Trophoblast cell (in vitro differentiated cells and primary cell): ENCODE measurements around the gene SMIM45.

Experiments
- DNase-seq, 2 donors: peaks; one replicate each; pipeline ENCODE4 v3.0.0-alpha.2; 2016
- H2AFZ ChIP-seq: 2 replicates; pipeline ENCODE4 v1.6.1; 2013; ENCODE audit warnings: low read length, moderate library complexity, mild to moderate bottlenecking; ENCODE audit not compliant: insufficient read depth, poor library complexity
- H2AK5ac ChIP-seq: 2 replicates; pipeline ENCODE4 v1.6.1; 2013; ENCODE audit warnings: mild to moderate bottlenecking, low read length
- H2BK120ac ChIP-seq: 2 replicates; pipeline ENCODE4 v1.6.1; 2013; ENCODE audit warnings: low read length, mild to moderate bottlenecking, moderate library complexity; ENCODE audit not compliant: insufficient read depth, poor library complexity
- H2BK12ac ChIP-seq: 2 replicates; pipeline ENCODE4 v1.6.1; 2013; ENCODE audit warnings: mild to moderate bottlenecking, low read length, moderate library complexity
- H2BK5ac ChIP-seq: 2 replicates; pipeline ENCODE4 v1.6.1; 2013; ENCODE audit warnings: low read length, low read depth, moderate library complexity, mild to moderate bottlenecking; ENCODE audit not compliant: poor library complexity
- H3K14ac ChIP-seq: 2 replicates; pipeline ENCODE4 v1.6.1; 2013; ENCODE audit warnings: mild to moderate bottlenecking, low read length
- H3K18ac ChIP-seq: 2 replicates; pipeline ENCODE4 v1.6.1; 2013; ENCODE audit warnings: mild to moderate bottlenecking, low read length
- H3K23ac ChIP-seq: 2 replicates; pipeline ENCODE4 v1.6.1; 2013; ENCODE audit warnings: low read length
- H3K27ac ChIP-seq: 2 replicates; pipeline ENCODE4 v1.5.1; 2013; ENCODE audit warnings: low read depth, mild to moderate bottlenecking, inconsistent platforms, low read length, moderate library complexity
- H3K27me3 ChIP-seq: 2 replicates; pipeline ENCODE4 v1.6.1; 2013; ENCODE audit warnings: inconsistent platforms, mild to moderate bottlenecking, low read length, moderate library complexity; ENCODE audit not compliant: insufficient read depth
- H3K36me3 ChIP-seq, 2 experiments: 1 replicate in 1 of 2; 2 replicates in 1 of 2; pipeline ENCODE4 v1.6.1; 2013; ENCODE audit warnings: low read length in 2 of 2, mild to moderate bottlenecking in 2 of 2, moderate library complexity in 1 of 2; ENCODE audit not compliant: insufficient read depth in 2 of 2, control insufficient read depth in 1 of 2
- H3K4ac ChIP-seq: 2 replicates; pipeline ENCODE4 v1.6.1; 2013; ENCODE audit warnings: low read depth, mild to moderate bottlenecking, low read length, moderate library complexity
- H3K4me1 ChIP-seq, 2 experiments: 1 replicate in 1 of 2; 2 replicates in 1 of 2; pipeline ENCODE4 v1.6.1; 2013; ENCODE audit warnings: low read length in 2 of 2, mild to moderate bottlenecking in 2 of 2, moderate library complexity in 1 of 2; ENCODE audit not compliant: insufficient read depth in 2 of 2, control insufficient read depth in 1 of 2
- H3K4me2 ChIP-seq: 2 replicates; pipeline ENCODE4 v1.6.1; 2013; ENCODE audit warnings: inconsistent platforms, mild to moderate bottlenecking, low read length, moderate library complexity
- H3K4me3 ChIP-seq: 2 replicates; pipeline ENCODE4 v1.5.1; 2013; ENCODE audit warnings: mild to moderate bottlenecking, low read depth, low read length, inconsistent platforms
- H3K79me1 ChIP-seq: one replicate; pipeline ENCODE4 v1.6.1; 2013; ENCODE audit warnings: low read length
- H3K79me2 ChIP-seq: 2 replicates; pipeline ENCODE4 v1.6.1; 2013; ENCODE audit warnings: low read length, mild to moderate bottlenecking; ENCODE audit not compliant: control insufficient read depth, insufficient read depth, poor library complexity
- H3K9ac ChIP-seq: 2 replicates; pipeline ENCODE4 v1.6.1; 2013; ENCODE audit warnings: mild to moderate bottlenecking, low read length
- H3K9me3 ChIP-seq: 2 replicates; pipeline ENCODE4 v1.6.1; 2013; ENCODE audit warnings: low read depth, mild to moderate bottlenecking, control low read depth, inconsistent platforms, low read length; ENCODE audit not compliant: insufficient read depth
- H4K12ac ChIP-seq: 2 replicates; pipeline ENCODE4 v1.6.1; 2013; ENCODE audit warnings: low read depth, mild to moderate bottlenecking, low read length, moderate library complexity
- H4K8ac ChIP-seq: 2 replicates; pipeline ENCODE4 v1.6.1; 2013; ENCODE audit warnings: low read depth, mild to moderate bottlenecking, low read length, moderate library complexity
- H4K91ac ChIP-seq: one replicate; pipeline ENCODE4 v1.6.1; 2013; ENCODE audit warnings: low read depth, mild to moderate bottlenecking, low read length, moderate library complexity
- WGBS: extraction: QIAGEN DNeasy Blood & Tissue Kit; methylation state at CpG from one replicate; pipeline ENCODE4 v1.1.7; 2013; ENCODE audit warnings: missing lambda C conversion rate; ENCODE audit not compliant: insufficient read length, insufficient coverage; ENCODE audit errors: extremely low coverage; 5-methylcytosine and 5-hydroxymethylcytosine counted together

The SMIM45 gene

GRCh38 chr22:41966607-41967240 lies 14.8 kb downstream of the SMIM45 start:
- no peaks in the 10 kb centered on the region for H3K79me1 ChIP-seq
- no peaks in the 10 kb centered on the region for H3K9me3 ChIP-seq
- no peak overlapping the region for H2AK5ac ChIP-seq
- no peak overlapping the region for H3K14ac ChIP-seq
- H3K27ac ChIP-seq = no peak overlapping the region
- no peak overlapping the region for H3K18ac ChIP-seq
- H2BK12ac ChIP-seq = no peak overlapping the region
- H3K4ac ChIP-seq = no peak overlapping the region
- H3K36me3 ChIP-seq = no peaks in the 10 kb centered on the region
- no peak overlapping the region for H2AFZ ChIP-seq
- H3K4me2 ChIP-seq = no peak overlapping the region
- no peak overlapping the region for H4K8ac ChIP-seq
- no peak overlapping the region for H2BK120ac ChIP-seq
- H3K4me3 ChIP-seq = no peak overlapping the region
- H3K9ac ChIP-seq = no peak overlapping the region
- H2BK5ac ChIP-seq = no peak overlapping the region
- H3K4me1 ChIP-seq = peaks cover 0 to 3% of the 10 kb centered on the region in 2 experiments
- H4K12ac ChIP-seq = no peak overlapping the region
- H3K79me2 ChIP-seq = no peaks in the 10 kb centered on the region
- WGBS = no CpG with 5 or more reads among the region's 8 CpGs
- no peak overlapping the region for H4K91ac ChIP-seq
- peak; percentile 91 to 95 for DNase-seq
- no peak overlapping the region for H3K23ac ChIP-seq
- peaks cover 3% of the 10 kb centered on the region for H3K27me3 ChIP-seq

- Histone ChIP-seq H2AK5ac (no peak overlapping the region), H3K4me2 (no peak overlapping the region), H3K27ac (no peak overlapping the region), H4K8ac (no peak overlapping the region), H4K12ac (no peak overlapping the region), H2AFZ (no peak overlapping the region), H3K9me3 (no peaks in the 10 kb centered on the region), H3K4me3 (no peak overlapping the region), H3K79me2 (no peaks in the 10 kb centered on the region), H3K79me1 (no peaks in the 10 kb centered on the region), H4K91ac (no peak overlapping the region), H3K36me3 (no peaks in the 10 kb centered on the region), H2BK12ac (no peak overlapping the region), H3K4me1 (peaks cover 0 to 3% of the 10 kb centered on the region in 2 experiments), H3K4ac (no peak overlapping the region), H2BK5ac (no peak overlapping the region), H3K18ac (no peak overlapping the region), H3K23ac (no peak overlapping the region), H3K9ac (no peak overlapping the region), H3K14ac (no peak overlapping the region), H2BK120ac (no peak overlapping the region), H3K27me3 (peaks cover 3% of the 10 kb centered on the region)
- peak; percentile 42 to 55 for DNase-seq
- no CpG with 5 or more reads among the region's 9 CpGs for WGBS
Measured at GRCh38 chr22:41968601-41969000, 16.7 kb downstream of the SMIM45 start.

- no peak within 1 kb of the TSS for H3K4me3 ChIP-seq
- no peak within 1 kb of the TSS for H2BK5ac ChIP-seq
- no peaks in the 10 kb centered on the region for H3K9me3 ChIP-seq
- H2AK5ac ChIP-seq = no peak within 1 kb of the TSS
- H2BK12ac ChIP-seq = no peak within 1 kb of the TSS
- H3K36me3 ChIP-seq = no peaks in the 10 kb centered on the region
- H3K14ac ChIP-seq = no peak within 1 kb of the TSS
- no peak within 1 kb of the TSS for H3K18ac ChIP-seq
- no peaks in the 10 kb centered on the region for H3K4me1 ChIP-seq
- H3K27me3 ChIP-seq = no peaks in the 10 kb centered on the region
- no peak within 1 kb of the TSS for H4K12ac ChIP-seq
- H2BK120ac ChIP-seq = no peak within 1 kb of the TSS
- DNase-seq = no peak
- no CpG with 5 or more reads among the region's 8 CpGs for WGBS
- no peak within 1 kb of the TSS for H2AFZ ChIP-seq
- H3K27ac ChIP-seq = no peak within 1 kb of the TSS
- no peak within 1 kb of the TSS for H3K9ac ChIP-seq
- no peaks in the 10 kb centered on the region for H3K79me2 ChIP-seq
- no peak within 1 kb of the TSS for H4K8ac ChIP-seq
- no peak within 1 kb of the TSS for H4K91ac ChIP-seq
- no peak within 1 kb of the TSS for H3K23ac ChIP-seq
- no peaks in the 10 kb centered on the region for H3K79me1 ChIP-seq
- no peak within 1 kb of the TSS for H3K4me2 ChIP-seq
- no peak within 1 kb of the TSS for H3K4ac ChIP-seq
Measured at GRCh38 chr22:41969110-41969646, 17.2 kb downstream of the SMIM45 start, which contains the start of gene SEPTIN3. TSS of gene SEPTIN3 (plus strand) at chr22:41969443. CDS start at chr22:41971493, 2,050 bp downstream.

GRCh38 chr22:41970601-41971000 lies 18.7 kb downstream of the SMIM45 start:
- Histone ChIP-seq H3K4me1 (no peaks in the 10 kb centered on the region), H3K9ac (no peak overlapping the region), H3K36me3 (no peaks in the 10 kb centered on the region), H3K4me2 (no peak overlapping the region), H4K8ac (no peak overlapping the region), H3K4me3 (no peak overlapping the region), H3K9me3 (peaks cover under 1% of the 10 kb centered on the region), H3K79me2 (no peaks in the 10 kb centered on the region), H3K27me3 (peaks cover 5% of the 10 kb centered on the region), H3K23ac (no peak overlapping the region), H2AK5ac (no peak overlapping the region), H2AFZ (no peak overlapping the region), H4K91ac (no peak overlapping the region), H4K12ac (no peak overlapping the region), H2BK5ac (no peak overlapping the region), H3K14ac (no peak overlapping the region), H3K18ac (no peak overlapping the region), H2BK120ac (no peak overlapping the region), H3K79me1 (no peaks in the 10 kb centered on the region), H2BK12ac (no peak overlapping the region), H3K4ac (no peak overlapping the region), H3K27ac (no peak overlapping the region)
- DNase-seq = no peak
- no CpG with 5 or more reads among the region's 2 CpGs for WGBS
